ENCODE results near the gene RETN.

DNA sequence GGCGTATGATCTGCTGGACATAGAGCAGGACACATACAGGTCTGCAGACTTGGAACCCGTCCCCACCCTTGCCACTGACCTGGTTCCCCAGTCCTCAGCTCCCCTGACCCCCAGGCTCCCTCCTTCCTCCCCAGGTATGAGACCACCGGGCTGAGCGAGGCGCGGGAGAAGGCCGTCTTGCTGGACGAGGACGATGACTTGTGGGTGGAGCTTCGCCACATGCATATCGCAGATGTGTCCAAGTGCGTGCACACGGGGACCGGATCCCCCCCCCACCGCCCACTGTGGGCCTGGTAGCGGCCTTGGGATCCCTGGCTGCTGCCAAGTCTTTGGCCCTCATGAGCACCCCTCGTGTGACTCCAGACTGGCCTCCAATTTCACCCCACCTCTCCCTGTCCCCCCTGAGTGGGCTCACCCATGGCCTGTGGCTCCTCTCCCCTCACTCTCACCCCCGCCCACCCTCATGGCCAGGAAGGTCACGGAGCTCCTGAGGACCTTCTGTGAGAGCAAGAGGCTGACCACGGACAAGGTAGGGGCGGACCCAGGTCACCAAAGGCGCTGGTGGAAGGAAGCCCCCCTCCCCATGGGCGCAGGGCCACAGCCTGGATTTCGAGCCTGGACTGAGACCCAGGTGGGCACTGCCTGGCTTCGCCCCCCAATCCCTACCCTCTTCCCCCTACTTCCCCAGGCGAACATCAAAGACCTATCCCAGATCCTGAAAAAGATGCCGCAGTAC is 26.4 kb upstream of the RETN start:
- no peak for TF ChIP-seq POLR2A (IDR thresholded peaks at IDR 0.05)
- TF ChIP-seq, protein P1, sequence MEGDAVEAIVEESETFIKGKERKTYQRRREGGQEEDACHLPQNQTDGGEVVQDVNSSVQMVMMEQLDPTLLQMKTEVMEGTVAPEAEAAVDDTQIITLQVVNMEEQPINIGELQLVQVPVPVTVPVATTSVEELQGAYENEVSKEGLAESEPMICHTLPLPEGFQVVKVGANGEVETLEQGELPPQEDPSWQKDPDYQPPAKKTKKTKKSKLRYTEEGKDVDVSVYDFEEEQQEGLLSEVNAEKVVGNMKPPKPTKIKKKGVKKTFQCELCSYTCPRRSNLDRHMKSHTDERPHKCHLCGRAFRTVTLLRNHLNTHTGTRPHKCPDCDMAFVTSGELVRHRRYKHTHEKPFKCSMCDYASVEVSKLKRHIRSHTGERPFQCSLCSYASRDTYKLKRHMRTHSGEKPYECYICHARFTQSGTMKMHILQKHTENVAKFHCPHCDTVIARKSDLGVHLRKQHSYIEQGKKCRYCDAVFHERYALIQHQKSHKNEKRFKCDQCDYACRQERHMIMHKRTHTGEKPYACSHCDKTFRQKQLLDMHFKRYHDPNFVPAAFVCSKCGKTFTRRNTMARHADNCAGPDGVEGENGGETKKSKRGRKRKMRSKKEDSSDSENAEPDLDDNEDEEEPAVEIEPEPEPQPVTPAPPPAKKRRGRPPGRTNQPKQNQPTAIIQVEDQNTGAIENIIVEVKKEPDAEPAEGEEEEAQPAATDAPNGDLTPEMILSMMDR (IDR thresholded peaks at IDR 0.05): no peak
